Activated CD8-positive, alpha-beta memory T cell treated with anti-CD3 and anti-CD28 coated beads for 48 hours (primary cell): ENCODE data around the gene RPL10A.
"Not testable (repeated sequence)": the region's sequence is repeated elsewhere in the genome, so short reads cannot be mapped to it uniquely, and the experiment has no call there.

Experiments
- DNase-seq, 3 experiments: peaks; one replicate each; pipeline ENCODE4 v3.0.0-alpha.2; 2020; ENCODE audit warnings: low read depth in 2 of 3, low spot score in 2 of 3

RPL10A gene

GRCh38 chr6:35510916-35511561, 42.8 kb downstream of the RPL10A start:
- no peak for DNase-seq

GRCh38 chr6:35511562-35511941, 43.4 kb downstream of the RPL10A start:
- DNase-seq = no peak

- DNase-seq = no peak
Measured at GRCh38 chr6:35512006-35512405, 43.8 kb downstream of the RPL10A start.

GRCh38 chr6:35512740-35513139, 44.5 kb downstream of the RPL10A start, which contains the start of gene TULP1:
Gene TULP1, minus strand, starts transcription at chr6:35512896. Its CDS starts 38 bp downstream, at chr6:35512858.
- DNase-seq = no peak

GRCh38 chr6:35514587-35514986, 46.4 kb downstream of the RPL10A start:
- no peak for DNase-seq

- DNase-seq = not testable (repeated sequence)
Measured at GRCh38 chr6:35515939-35516338, 47.7 kb downstream of the RPL10A start.

GRCh38 chr6:35516712-35517111, 48.5 kb downstream of the RPL10A start:
- DNase-seq = no peak

- DNase-seq = not testable (repeated sequence)
Measured at GRCh38 chr6:35517978-35518377, 49.8 kb downstream of the RPL10A start.

- no peak for DNase-seq
Measured at GRCh38 chr6:35518566-35519312, 50.5 kb downstream of the RPL10A start.

- DNase-seq = no peak
Measured at GRCh38 chr6:35519313-35520015, 51.3 kb downstream of the RPL10A start.
